ENCODE results near the gene MTERF4. TPM values are rescaled to one million over a fixed set of nuclear protein-coding genes. Genes with fewer than 3 reads are reported as not detected.

Gene MTERF4
- total RNA-seq, 1 experiment from 2014 or later = 13.6 TPM

DNA sequence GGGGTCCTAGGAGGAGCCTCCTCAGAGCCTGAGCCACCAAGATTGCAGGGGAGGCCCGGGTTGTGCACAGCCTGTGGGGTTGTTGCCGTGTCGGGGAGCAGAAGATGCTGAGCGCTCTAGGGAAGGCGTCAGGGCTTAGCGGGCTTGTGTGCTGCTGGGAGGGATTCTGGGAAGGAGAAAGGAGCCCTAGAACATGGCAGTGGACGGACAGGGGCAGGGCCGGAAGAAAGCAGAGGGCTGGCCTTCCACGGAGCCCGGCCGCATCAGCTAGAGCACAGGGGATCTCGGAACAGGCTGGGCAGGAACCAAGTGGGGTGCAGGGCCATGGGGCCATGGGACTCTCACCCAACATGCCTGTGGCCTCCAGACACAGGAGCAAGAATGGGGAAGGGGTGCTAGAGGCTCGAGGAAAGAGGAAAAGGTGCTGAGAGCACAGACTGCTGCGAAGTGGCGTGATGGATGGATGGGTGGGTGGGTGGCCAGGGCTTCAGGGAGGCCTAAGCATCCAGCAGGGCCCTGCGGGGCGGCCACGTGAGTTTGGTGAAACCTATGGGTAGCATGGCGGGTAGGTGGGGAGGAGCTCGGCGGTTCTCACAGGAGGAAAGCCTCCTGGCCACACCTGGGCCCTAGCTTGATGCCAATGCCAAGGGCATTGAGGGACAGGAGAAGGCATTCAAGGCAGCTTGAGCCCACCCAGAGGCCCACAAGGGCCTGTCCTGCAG is 35.8 kb downstream of the MTERF4 start:
- POLR2A ChIA-PET (ENCODE audit: unreplicated experiment) = no interaction called here
- no TSS peak for BruUV-seq (replicated peaks)

DNA sequence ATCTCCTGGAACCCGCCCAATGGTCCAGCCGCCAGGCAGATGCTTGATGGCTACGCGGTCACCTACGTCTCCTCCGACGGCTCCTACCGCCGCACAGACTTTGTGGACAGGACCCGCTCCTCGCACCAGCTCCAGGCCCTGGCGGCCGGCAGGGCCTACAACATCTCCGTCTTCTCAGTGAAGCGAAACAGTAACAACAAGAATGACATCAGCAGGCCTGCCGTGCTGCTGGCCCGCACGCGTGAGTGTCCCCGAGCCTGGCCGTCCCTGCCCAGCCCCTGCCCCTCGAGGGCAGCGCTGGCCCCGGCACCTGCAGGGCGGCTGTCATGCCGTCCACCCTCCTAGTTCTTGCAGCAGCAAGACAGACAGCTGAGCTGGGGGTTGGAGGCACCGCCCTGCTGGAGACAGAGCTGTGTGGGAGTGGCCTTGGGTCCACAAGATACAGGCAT is 36.7 kb downstream of the MTERF4 start:
- Histone ChIP-seq H3K9ac (ENCODE audit: low read length) (no peak overlapping the region), H3K36me3 (ENCODE audit: low read depth, low read length) (no peaks in the 10 kb centered on the region), H3K4me2 (ENCODE audit: low read length) (no peak overlapping the region), H3K4me3 (ENCODE audit: low read length) (no peak overlapping the region), H3F3A (ENCODE audit: low read length, unreplicated experiment) (no peaks in the 10 kb centered on the region), H3K27me3 (ENCODE audit: low read length) (no peaks in the 10 kb centered on the region), H3K79me2 (ENCODE audit: low read length) (no peaks in the 10 kb centered on the region), H4K20me1 (ENCODE audit: low read length) (no peaks in the 10 kb centered on the region), H3K27ac (ENCODE audit: low read length) (no peak overlapping the region), H3K4me1 (ENCODE audit: insufficient read depth, low read length) (no peaks in the 10 kb centered on the region; the same call in 1 of the 2 replicates), H3K9me3 (ENCODE audit: low read length) (no peaks in the 10 kb centered on the region), H3K9me2 (replicated peaks; ENCODE audit: low read length) (no peaks in the 10 kb centered on the region), H2AFZ (ENCODE audit: low read length) (no peak overlapping the region)
- intact Hi-C loops (cut with micrococcal nuclease) = no loop called here
- ATAC-seq (no peak), DNase-seq (no peak)
- POLR2A ChIA-PET (ENCODE audit: unreplicated experiment) = no interaction called here
- no TSS peak for BruUV-seq (replicated peaks)
- TF ChIP-seq EZH2 (IDR thresholded peaks at IDR 0.05; ENCODE audit: low read length, unreplicated experiment) = no peak
- TF ChIP-seq EZH2phosphoT487 (IDR thresholded peaks at IDR 0.05; ENCODE audit: borderline replicate concordance, low read length) = no peak
- CTCF ChIA-PET = no interaction called here

More for the DNA sequence above, 35.8 kb downstream of the MTERF4 start:
- H3K79me2 ChIP-seq (ENCODE audit: low read length) = no peaks in the 10 kb centered on the region
- H3K36me3 ChIP-seq (ENCODE audit: low read depth, low read length) = no peaks in the 10 kb centered on the region
- CTCF ChIA-PET = no interaction called here
- intact Hi-C loops (cut with micrococcal nuclease) = no loop called here
- ATAC-seq = no peak
- DNase-seq = no peak
- H2AFZ ChIP-seq (ENCODE audit: low read length) = no peak overlapping the region
- no peaks in the 10 kb centered on the region for H3K9me2 ChIP-seq (replicated peaks; ENCODE audit: low read length)
- H3K9me3 ChIP-seq (ENCODE audit: low read length) = no peaks in the 10 kb centered on the region
- no peaks in the 10 kb centered on the region for H3F3A ChIP-seq (ENCODE audit: low read length, unreplicated experiment)
- H3K27ac ChIP-seq (ENCODE audit: low read length) = no peak overlapping the region
- no peaks in the 10 kb centered on the region; the same call in 1 of the 2 replicates for H3K4me1 ChIP-seq (ENCODE audit: insufficient read depth, low read length)
- H3K4me2 ChIP-seq (ENCODE audit: low read length) = no peak overlapping the region
- no peak overlapping the region for H3K9ac ChIP-seq (ENCODE audit: low read length)
- no peaks in the 10 kb centered on the region for H4K20me1 ChIP-seq (ENCODE audit: low read length)
- TF ChIP-seq EZH2 (IDR thresholded peaks at IDR 0.05; ENCODE audit: low read length, unreplicated experiment) = no peak
- TF ChIP-seq, protein P1, sequence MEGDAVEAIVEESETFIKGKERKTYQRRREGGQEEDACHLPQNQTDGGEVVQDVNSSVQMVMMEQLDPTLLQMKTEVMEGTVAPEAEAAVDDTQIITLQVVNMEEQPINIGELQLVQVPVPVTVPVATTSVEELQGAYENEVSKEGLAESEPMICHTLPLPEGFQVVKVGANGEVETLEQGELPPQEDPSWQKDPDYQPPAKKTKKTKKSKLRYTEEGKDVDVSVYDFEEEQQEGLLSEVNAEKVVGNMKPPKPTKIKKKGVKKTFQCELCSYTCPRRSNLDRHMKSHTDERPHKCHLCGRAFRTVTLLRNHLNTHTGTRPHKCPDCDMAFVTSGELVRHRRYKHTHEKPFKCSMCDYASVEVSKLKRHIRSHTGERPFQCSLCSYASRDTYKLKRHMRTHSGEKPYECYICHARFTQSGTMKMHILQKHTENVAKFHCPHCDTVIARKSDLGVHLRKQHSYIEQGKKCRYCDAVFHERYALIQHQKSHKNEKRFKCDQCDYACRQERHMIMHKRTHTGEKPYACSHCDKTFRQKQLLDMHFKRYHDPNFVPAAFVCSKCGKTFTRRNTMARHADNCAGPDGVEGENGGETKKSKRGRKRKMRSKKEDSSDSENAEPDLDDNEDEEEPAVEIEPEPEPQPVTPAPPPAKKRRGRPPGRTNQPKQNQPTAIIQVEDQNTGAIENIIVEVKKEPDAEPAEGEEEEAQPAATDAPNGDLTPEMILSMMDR (conservative IDR thresholded peaks at IDR 0.05; ENCODE audit: low read depth, low read length) = no peak
- H3K4me3 ChIP-seq (ENCODE audit: low read length) = no peak overlapping the region
- no peaks in the 10 kb centered on the region for H3K27me3 ChIP-seq (ENCODE audit: low read length)

DNA sequence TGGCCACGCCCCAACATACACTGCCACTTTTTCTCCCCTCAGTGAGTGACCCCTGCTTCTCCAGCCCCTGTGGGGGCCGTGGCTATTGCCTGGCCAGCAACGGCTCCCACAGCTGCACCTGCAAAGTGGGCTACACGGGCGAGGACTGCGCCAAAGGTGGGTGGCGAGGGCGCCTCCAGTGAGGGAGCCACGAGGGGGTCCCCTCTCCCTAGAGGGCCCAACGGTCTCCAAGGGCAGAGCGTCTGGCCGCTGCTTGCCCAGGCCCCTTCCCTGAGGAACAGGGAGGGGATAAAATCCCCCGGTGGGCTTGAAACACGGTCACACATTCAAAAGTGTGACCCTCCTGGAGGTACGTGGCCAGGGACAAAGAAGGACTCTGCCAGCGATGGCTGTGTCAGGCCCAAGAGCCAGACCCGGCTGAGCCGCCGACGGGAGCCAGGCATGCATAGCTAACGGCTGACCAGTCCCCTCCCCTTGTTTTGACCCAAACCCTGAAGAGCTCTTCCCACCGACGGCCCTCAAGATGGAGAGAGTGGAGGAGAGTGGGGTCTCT is 37.2 kb downstream of the MTERF4 start:
- Histone ChIP-seq H3K4me1 (ENCODE audit: insufficient read depth, low read length) (no peaks in the 10 kb centered on the region; the same call in 1 of the 2 replicates), H3K4me2 (ENCODE audit: low read length) (no peak overlapping the region), H3K9me3 (ENCODE audit: low read length) (no peaks in the 10 kb centered on the region), H3K79me2 (ENCODE audit: low read length) (no peaks in the 10 kb centered on the region), H3F3A (ENCODE audit: low read length, unreplicated experiment) (no peaks in the 10 kb centered on the region), H3K27me3 (ENCODE audit: low read length) (no peaks in the 10 kb centered on the region), H2AFZ (ENCODE audit: low read length) (no peak overlapping the region), H3K9me2 (replicated peaks; ENCODE audit: low read length) (no peaks in the 10 kb centered on the region), H3K4me3 (ENCODE audit: low read length) (no peak overlapping the region), H3K27ac (ENCODE audit: low read length) (no peak overlapping the region), H3K9ac (ENCODE audit: low read length) (no peak overlapping the region), H3K36me3 (ENCODE audit: low read depth, low read length) (no peaks in the 10 kb centered on the region), H4K20me1 (ENCODE audit: low read length) (no peaks in the 10 kb centered on the region)
- DNase-seq = no peak
- ATAC-seq = no peak
- ChIA-PET POLR2A (ENCODE audit: unreplicated experiment) (no interaction called here), CTCF (no interaction called here)
- no TSS peak for BruUV-seq (replicated peaks)
- intact Hi-C loops (cut with micrococcal nuclease) = no loop called here
- TF ChIP-seq EZH2 (IDR thresholded peaks at IDR 0.05; ENCODE audit: low read length, unreplicated experiment) (no peak), EZH2phosphoT487 (IDR thresholded peaks at IDR 0.05; ENCODE audit: borderline replicate concordance, low read length) (no peak)
- TF ChIP-seq, protein P1 (conservative IDR thresholded peaks at IDR 0.05; ENCODE audit: low read depth, low read length) = no peak

Measured in PC-3 (cell line).